Calu3 (cell line): ENCODE results near the gene CXCL16. TPM values are rescaled to one million over a fixed set of nuclear protein-coding genes. Genes with fewer than 3 reads are reported as not detected.
"Not testable (repeated sequence)": the region's sequence is repeated elsewhere in the genome, so short reads cannot be mapped to it uniquely, and the experiment has no call there.

Experiments used
- BruUV-seq: library from RNA; stranded (reverse); fragments of 400-500 nt; replicated peaks from 2 replicates; lab custom pipeline; 2021; lab: Mats Ljungman, UMichigan
- CTCF ChIA-PET: fragments of 300-600 bp; sonication (Branson Sonifier 250); formaldehyde crosslinking; loops from one replicate; lab custom pipeline; 2022; ENCODE audit warnings: antibody characterized with exemption; lab: Charles Lee
- DNase-seq: peaks from one replicate; pipeline ENCODE4 v3.0.0; 2022
- H3K27ac Mint-ChIP-seq: one replicate; pipeline ENCODE4 v1.8.0; 2022; ENCODE audit warnings: mixed read lengths; ENCODE audit not compliant: unreplicated experiment
- H3K27me3 Mint-ChIP-seq: one replicate; pipeline ENCODE4 v1.8.0; 2022; ENCODE audit warnings: mixed read lengths; ENCODE audit not compliant: unreplicated experiment
- H3K36me3 Mint-ChIP-seq: one replicate; pipeline ENCODE4 v1.8.0; 2022; ENCODE audit warnings: mild to moderate bottlenecking, moderate library complexity, mixed read lengths; ENCODE audit not compliant: insufficient read depth, unreplicated experiment
- H3K4me1 Mint-ChIP-seq: one replicate; pipeline ENCODE4 v1.8.0; 2022; ENCODE audit warnings: mild to moderate bottlenecking, low read depth, mixed read lengths; ENCODE audit not compliant: unreplicated experiment
- H3K4me3 Mint-ChIP-seq: one replicate; pipeline ENCODE4 v1.8.0; 2022; ENCODE audit warnings: mild to moderate bottlenecking, low read depth, moderate library complexity, mixed read lengths; ENCODE audit not compliant: unreplicated experiment
- H3K9me3 Mint-ChIP-seq: one replicate; pipeline ENCODE4 v1.8.0; 2022; ENCODE audit warnings: low read depth, mixed read lengths; ENCODE audit not compliant: unreplicated experiment
- intact Hi-C: fragments of 100-400 bp; cut with micrococcal nuclease; formaldehyde crosslinking; loops from one replicate; pipeline ENCODE4 v1.10.0; 2022; ENCODE audit not compliant: unreplicated experiment
- total RNA-seq: library from RNA; stranded (reverse); gene quantifications from 2 replicates; pipeline ENCODE4 v1.2.3, GENCODE V29; 2022
- TF ChIP-seq, protein P1 (sequence below): fragments of 200-600 bp; IDR thresholded peaks from one replicate; pipeline ENCODE4 v1.8.0; 2022; ENCODE audit warnings: antibody characterized with exemption; ENCODE audit not compliant: unreplicated experiment

The CXCL16 gene
- total RNA-seq, 1 experiment from 2014 or later = 73.1 TPM

DNA sequence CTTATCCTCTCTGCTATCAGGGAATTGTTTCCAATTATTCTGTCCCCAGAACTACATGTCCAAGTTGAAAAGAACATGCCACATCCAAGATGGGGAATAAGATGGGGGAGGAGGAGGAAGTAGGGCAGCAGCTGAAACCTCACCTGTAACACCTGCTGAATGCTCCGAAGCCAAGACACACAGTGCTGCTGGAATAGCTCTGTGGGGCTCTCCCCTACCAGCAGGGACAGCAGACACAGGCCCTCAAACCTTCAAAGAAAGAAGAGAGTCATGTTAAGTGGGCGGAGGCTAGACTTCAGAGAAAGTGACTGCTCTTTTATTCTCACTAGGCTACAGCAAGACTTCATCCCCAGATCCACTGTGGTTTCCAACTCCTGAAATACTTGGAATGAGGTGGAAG lies 49.0 kb downstream of the CXCL16 start:
- no TSS peak for BruUV-seq
- H3K27ac Mint-ChIP-seq = no peak overlapping the region
- CTCF ChIA-PET = no interaction called here
- H3K4me1 Mint-ChIP-seq = no peaks in the 10 kb centered on the region
- peaks cover 13% of the 10 kb centered on the region for H3K36me3 Mint-ChIP-seq
- intact Hi-C loops = no loop called here
- no peak for DNase-seq
- no peaks in the 10 kb centered on the region for H3K27me3 Mint-ChIP-seq
- TF ChIP-seq, protein P1, sequence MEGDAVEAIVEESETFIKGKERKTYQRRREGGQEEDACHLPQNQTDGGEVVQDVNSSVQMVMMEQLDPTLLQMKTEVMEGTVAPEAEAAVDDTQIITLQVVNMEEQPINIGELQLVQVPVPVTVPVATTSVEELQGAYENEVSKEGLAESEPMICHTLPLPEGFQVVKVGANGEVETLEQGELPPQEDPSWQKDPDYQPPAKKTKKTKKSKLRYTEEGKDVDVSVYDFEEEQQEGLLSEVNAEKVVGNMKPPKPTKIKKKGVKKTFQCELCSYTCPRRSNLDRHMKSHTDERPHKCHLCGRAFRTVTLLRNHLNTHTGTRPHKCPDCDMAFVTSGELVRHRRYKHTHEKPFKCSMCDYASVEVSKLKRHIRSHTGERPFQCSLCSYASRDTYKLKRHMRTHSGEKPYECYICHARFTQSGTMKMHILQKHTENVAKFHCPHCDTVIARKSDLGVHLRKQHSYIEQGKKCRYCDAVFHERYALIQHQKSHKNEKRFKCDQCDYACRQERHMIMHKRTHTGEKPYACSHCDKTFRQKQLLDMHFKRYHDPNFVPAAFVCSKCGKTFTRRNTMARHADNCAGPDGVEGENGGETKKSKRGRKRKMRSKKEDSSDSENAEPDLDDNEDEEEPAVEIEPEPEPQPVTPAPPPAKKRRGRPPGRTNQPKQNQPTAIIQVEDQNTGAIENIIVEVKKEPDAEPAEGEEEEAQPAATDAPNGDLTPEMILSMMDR = no peak
- no peaks in the 10 kb centered on the region for H3K9me3 Mint-ChIP-seq
- H3K4me3 Mint-ChIP-seq = no peak overlapping the region

DNA sequence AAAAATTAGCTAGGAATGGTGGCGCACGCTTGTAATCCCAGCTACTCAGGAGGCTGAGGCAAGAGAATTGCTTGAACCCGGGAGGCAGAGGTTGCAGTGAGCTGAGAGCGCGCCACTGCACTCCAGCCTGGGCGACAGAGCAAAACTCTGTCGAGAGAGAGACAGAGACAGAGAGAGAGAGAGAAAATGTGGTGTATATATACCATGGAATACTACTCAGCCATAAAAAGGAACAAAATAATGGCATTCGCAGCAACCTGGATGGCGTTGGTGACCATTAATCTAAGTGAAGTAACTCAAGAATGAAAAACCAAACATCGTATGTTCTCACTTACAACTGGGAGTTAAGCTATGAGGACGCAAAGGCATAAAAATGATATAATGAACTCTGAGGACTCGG lies 49.9 kb downstream of the CXCL16 start:
- CTCF ChIA-PET, H3K4me3 Mint-ChIP-seq, DNase-seq, H3K4me1 Mint-ChIP-seq, intact Hi-C loops, H3K27ac Mint-ChIP-seq, BruUV-seq, H3K9me3 Mint-ChIP-seq, H3K27me3 Mint-ChIP-seq: not testable (repeated sequence)
- H3K36me3 Mint-ChIP-seq = peaks cover 11% of the 10 kb centered on the region

DNA sequence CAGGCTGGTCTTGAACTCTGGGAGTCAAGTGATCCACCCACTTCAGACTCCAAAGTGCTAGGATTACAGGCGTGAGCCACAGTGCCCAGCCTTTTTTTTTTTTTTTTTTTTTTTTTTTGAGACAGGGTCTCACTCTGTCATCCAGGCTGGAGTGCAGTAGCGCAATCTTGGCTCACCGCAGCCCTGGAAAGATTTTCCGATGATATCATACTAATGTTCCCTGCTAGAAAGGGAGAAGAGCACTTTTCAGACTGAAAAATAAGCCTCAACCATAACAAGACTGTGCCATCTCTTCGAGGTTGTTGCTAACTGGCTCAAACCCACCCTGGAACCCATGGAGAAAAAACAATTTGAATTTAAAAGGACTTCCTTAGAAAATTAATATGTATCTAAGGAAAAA lies 56.0 kb downstream of the CXCL16 start:
- H3K4me3 Mint-ChIP-seq, DNase-seq, intact Hi-C loops, H3K9me3 Mint-ChIP-seq, CTCF ChIA-PET, H3K27me3 Mint-ChIP-seq, H3K27ac Mint-ChIP-seq, BruUV-seq: not testable (repeated sequence)
- H3K4me1 Mint-ChIP-seq = peaks cover 17% of the 10 kb centered on the region
- H3K36me3 Mint-ChIP-seq = peaks cover 34% of the 10 kb centered on the region

Other genes starting within 250 kb of the CXCL16 start
- gene SPNS2, start 241.0 kb downstream of the CXCL16 start, total RNA-seq = 63.4 and 104 TPM in 2 replicates
- 61.6 and 64.2 TPM in 2 replicates for gene MYBBP1A, start 184.5 kb downstream of the CXCL16 start, total RNA-seq
- gene GGT6, start 179.4 kb downstream of the CXCL16 start, total RNA-seq = 1.1 and 1.8 TPM in 2 replicates
- not detected in 2 replicates for gene SMTNL2, start 155.4 kb downstream of the CXCL16 start, total RNA-seq
- 0.27 and 0.38 TPM in 2 replicates for gene ALOX15, start 98.2 kb downstream of the CXCL16 start, total RNA-seq
- 55.0 and 56.9 TPM in 2 replicates for gene PELP1, start 35.8 kb downstream of the CXCL16 start, total RNA-seq
- 21.1 and 27.6 TPM in 2 replicates for gene ARRB2, start 29.3 kb downstream of the CXCL16 start, total RNA-seq
- 10.9 and 13.5 TPM in 2 replicates for gene MED11, start 8.5 kb downstream of the CXCL16 start, total RNA-seq
- 2.2 and 2.5 TPM in 2 replicates for gene ZMYND15, start 95 bp downstream of the CXCL16 start, total RNA-seq
- gene TM4SF5, start 32.0 kb upstream of the CXCL16 start, total RNA-seq = 0.54 and 0.56 TPM in 2 replicates
- 0.59 TPM in 1 of 2 replicates, not detected in the other for gene VMO1, start 46.4 kb upstream of the CXCL16 start, total RNA-seq
- 0.71 and 0.76 TPM in 2 replicates for gene GLTPD2, start 49.0 kb upstream of the CXCL16 start, total RNA-seq
- gene PSMB6, start 56.2 kb upstream of the CXCL16 start, total RNA-seq = 121 and 132 TPM in 2 replicates
- 11.0 and 13.0 TPM in 2 replicates for gene PLD2, start 67.2 kb upstream of the CXCL16 start, total RNA-seq
- gene MINK1, start 93.4 kb upstream of the CXCL16 start, total RNA-seq = 86.8 and 106 TPM in 2 replicates
- 2.1 and 3.2 TPM in 2 replicates for gene C17orf107, start 159.6 kb upstream of the CXCL16 start, total RNA-seq
- gene CHRNE, start 163.2 kb upstream of the CXCL16 start, total RNA-seq = 0.19 TPM in 1 of 2 replicates, not detected in the other
- not detected in 2 replicates for gene GP1BA, start 192.3 kb upstream of the CXCL16 start, total RNA-seq
- gene SLC25A11, start 200.1 kb upstream of the CXCL16 start, total RNA-seq = 37.7 and 38.4 TPM in 2 replicates
- gene RNF167, start 200.3 kb upstream of the CXCL16 start, total RNA-seq = 65.2 and 77.0 TPM in 2 replicates
- 580 and 605 TPM in 2 replicates for gene PFN1, start 208.6 kb upstream of the CXCL16 start, total RNA-seq
- 12.3 and 12.9 TPM in 2 replicates for gene ENO3, start 211.2 kb upstream of the CXCL16 start, total RNA-seq
- 34.3 and 34.9 TPM in 2 replicates for gene SPAG7, start 227.9 kb upstream of the CXCL16 start, total RNA-seq
- 21.4 and 32.3 TPM in 2 replicates for gene CAMTA2, start 247.7 kb upstream of the CXCL16 start, total RNA-seq